Sigmoid colon (tissue), 4 donors: Measurements from ENCODE around the gene AADAT.

Source experiments
- CTCF ChIP-seq, 4 experiments: fragments of 450-650 bp in 3 of 4; fragments of 200-600 bp in 1 of 4; IDR thresholded peaks; one replicate each; pipeline ENCODE4 v1.5.1; 2016 to 2019; ENCODE audit warnings: antibody characterized with exemption in 4 of 4, mild to moderate bottlenecking in 3 of 4, moderate library complexity in 2 of 4
- EP300 ChIP-seq, 4 donors: sonication (generic); formaldehyde crosslinking; IDR thresholded peaks; one replicate each; pipeline ENCODE4 v1.6.1; 2017; ENCODE audit warnings: antibody characterized with exemption in 4 of 4
- POLR2A ChIP-seq, 2 donors: fragments of 450-650 bp; IDR thresholded peaks; one replicate each; pipeline ENCODE4 v1.6.1; 2016; ENCODE audit warnings: antibody characterized with exemption in 2 of 2, mild to moderate bottlenecking in 2 of 2, moderate library complexity in 2 of 2
- POLR2AphosphoS5 ChIP-seq, 4 donors: sonication (generic); formaldehyde crosslinking; IDR thresholded peaks; one replicate each; pipeline ENCODE4 v1.6.1; 2017; ENCODE audit warnings: antibody characterized with exemption in 4 of 4

GRCh38 chr4:170080496-170080895, 9.3 kb downstream of the AADAT start:
- no peak for TF ChIP-seq CTCF (IDR thresholded peaks at IDR 0.05)
- no peak for TF ChIP-seq POLR2AphosphoS5 (IDR thresholded peaks at IDR 0.05)
- no peak for TF ChIP-seq POLR2A (IDR thresholded peaks at IDR 0.05)
- no peak for TF ChIP-seq EP300 (IDR thresholded peaks at IDR 0.05)
